ENCODE results near the gene TGFBI.

TGFBI gene

DNA sequence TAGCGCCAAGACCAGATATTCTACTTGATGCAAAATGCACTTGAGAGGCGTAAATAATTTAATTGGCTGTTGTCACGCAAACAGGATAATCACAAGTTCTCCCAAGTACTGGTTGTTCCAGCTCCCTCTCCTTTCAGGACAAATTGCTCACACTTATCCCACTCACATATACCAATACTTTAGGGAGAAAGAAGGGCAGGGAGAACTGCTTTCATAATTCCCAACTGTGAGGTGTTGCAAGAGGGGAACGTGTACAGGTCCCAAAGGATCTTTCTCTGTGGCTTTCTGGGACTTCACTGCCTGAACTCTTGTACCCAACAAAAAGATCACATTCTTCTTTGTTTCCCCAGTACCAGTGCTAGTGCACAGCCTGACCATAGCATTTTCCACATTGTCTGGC is 21.5 kb upstream of the TGFBI start:
- DNase-seq (ENCODE audit: low read depth), result no peak
- TF ChIP-seq, protein P1, sequence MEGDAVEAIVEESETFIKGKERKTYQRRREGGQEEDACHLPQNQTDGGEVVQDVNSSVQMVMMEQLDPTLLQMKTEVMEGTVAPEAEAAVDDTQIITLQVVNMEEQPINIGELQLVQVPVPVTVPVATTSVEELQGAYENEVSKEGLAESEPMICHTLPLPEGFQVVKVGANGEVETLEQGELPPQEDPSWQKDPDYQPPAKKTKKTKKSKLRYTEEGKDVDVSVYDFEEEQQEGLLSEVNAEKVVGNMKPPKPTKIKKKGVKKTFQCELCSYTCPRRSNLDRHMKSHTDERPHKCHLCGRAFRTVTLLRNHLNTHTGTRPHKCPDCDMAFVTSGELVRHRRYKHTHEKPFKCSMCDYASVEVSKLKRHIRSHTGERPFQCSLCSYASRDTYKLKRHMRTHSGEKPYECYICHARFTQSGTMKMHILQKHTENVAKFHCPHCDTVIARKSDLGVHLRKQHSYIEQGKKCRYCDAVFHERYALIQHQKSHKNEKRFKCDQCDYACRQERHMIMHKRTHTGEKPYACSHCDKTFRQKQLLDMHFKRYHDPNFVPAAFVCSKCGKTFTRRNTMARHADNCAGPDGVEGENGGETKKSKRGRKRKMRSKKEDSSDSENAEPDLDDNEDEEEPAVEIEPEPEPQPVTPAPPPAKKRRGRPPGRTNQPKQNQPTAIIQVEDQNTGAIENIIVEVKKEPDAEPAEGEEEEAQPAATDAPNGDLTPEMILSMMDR (conservative IDR thresholded peaks at IDR 0.05; ENCODE audit: low read depth, low read length), result no peak

DNA sequence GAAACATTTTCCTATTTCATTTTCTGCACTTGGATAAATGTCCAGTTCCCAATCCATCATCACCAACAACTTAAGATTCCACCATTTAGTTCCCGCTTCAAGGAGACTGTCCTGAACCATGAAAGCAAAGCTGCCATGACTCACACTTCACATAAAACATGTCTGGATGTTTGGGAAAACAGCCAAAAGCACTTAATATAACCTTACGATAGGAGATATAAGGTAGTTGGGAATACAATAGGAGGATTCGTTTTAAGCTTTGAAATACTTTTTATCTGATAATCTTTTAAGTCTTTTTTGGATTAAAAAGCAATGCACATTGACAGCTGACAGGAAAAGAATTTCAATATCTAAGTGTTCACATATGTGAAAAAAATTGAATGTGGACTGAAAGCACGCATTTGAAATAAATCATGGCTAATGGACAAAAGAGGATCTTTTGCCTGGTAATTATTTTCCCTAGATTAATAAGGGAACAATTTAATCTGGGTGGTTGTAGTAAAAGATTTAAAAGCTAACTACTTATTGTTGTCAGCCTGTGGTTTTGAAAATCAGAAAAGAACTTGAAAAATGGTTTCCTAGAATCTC is 17.3 kb upstream of the TGFBI start:
- H3K4me3 ChIP-seq (ENCODE audit: low read length), result no peak overlapping the region
- peak; percentile 77 for DNase-seq (ENCODE audit: low read depth)
- TF ChIP-seq, protein P1 (conservative IDR thresholded peaks at IDR 0.05; ENCODE audit: low read depth, low read length), result no peak

More for the DNA sequence above, 21.5 kb upstream of the TGFBI start:
- no peak overlapping the region for H3K4me3 ChIP-seq (ENCODE audit: low read length)

DNA sequence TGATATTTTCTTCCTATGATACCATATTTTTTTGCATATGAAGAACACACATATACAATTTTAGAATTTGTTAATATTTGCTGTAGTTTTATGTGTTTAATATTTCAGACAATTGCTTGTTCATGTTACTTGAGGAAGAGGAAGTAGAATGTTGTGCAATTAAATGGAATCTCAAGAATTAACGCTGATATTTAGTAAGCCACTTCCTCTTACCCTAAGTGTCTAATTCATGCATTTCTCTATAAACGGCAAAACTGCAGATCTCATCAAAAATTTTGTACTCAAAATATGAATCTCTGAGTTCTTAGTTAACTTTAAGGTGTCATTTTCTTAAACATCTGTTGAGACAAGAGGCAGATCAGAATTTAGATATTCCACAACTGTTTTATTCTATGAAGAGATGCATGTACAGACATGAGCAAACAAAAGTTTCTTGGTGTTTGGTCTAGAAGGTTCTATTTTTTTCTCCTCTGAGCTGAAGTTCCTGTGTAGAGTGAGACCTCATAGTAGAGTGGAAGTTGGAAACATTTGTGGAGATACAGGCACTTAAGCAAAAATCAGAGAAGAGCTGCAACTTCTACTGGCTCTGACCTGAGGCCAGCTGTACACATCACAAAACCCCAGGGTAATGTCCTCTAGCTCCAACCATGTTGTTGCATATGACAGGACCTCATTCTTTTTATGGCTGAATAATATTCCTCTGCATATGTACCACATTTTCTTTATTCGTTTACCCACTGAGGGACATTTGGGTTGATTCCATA is 16.6 kb upstream of the TGFBI start:
- DNase-seq (ENCODE audit: low read depth), result peak; percentile 46
- TF ChIP-seq, protein P1 (conservative IDR thresholded peaks at IDR 0.05; ENCODE audit: low read depth, low read length), result no peak
- H3K4me3 ChIP-seq (ENCODE audit: low read length), result no peak overlapping the region

DNA sequence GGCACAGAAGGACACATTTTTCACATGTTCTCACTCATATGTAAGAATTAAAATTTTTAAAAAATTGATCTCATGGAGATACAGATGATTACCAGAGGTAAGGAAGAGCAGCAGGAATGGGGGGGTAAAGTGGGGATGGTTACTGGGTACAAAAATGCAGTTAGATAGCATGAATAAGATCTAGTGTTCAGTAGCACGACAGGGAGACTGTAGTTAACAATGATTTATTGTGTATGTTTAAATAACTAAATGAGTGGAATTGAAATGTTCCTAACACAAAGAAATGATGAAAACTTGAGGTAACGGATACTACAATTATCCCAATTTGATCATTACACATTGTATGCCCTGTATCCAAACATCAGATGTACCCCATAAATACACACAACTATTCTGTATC is 15.2 kb upstream of the TGFBI start:
- no peak overlapping the region for H3K4me3 ChIP-seq (ENCODE audit: low read length)
- DNase-seq (ENCODE audit: low read depth), result no peak
- TF ChIP-seq, protein P1 (conservative IDR thresholded peaks at IDR 0.05; ENCODE audit: low read depth, low read length), result no peak

DNA sequence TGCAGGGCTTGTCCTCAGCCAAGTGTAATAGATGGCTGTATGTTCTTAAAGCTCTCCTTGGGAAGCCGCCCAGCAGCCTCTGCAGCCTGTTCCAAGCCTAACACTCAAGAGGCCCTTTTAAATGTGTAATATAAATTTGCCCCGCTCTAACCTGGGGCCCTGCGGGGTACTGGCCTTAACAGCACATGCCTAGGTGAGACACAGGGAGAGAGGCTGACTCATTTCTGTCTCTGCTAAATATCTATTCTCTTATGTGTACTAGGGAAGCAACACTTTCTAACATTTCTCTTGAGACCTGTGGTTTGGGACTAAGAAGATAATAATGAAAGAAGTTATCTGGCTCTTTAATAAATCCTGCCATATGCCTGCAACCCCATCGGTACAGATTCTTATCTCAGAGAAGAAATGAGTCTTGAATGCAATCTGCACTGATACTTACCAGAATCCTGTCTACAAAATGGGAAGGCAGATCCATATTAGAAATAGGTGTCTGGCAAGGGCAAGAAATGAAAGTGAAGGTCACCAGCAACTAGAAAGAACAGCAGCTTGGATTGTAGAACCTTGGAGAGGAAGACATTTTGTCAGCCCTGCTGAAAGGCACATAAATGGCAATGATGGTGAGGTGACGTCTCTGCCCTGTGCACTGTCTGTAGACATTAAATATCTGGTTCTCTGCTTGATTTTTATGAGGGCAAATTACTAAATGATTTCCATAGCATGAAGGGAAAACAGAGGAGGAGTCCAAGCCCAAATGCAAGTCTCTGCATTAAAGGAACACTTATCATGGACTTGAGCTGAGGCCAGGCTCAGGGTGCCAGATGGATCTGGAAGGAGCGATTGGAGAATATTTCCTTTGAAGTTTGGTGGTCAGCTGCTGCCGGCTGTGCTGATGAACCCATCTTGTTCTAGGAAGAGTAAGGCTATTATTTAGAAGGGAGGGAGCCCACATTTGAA is 14.5 kb upstream of the TGFBI start:
- no peak for DNase-seq (ENCODE audit: low read depth)
- no peak overlapping the region for H3K4me3 ChIP-seq (ENCODE audit: low read length)
- TF ChIP-seq, protein P1 (conservative IDR thresholded peaks at IDR 0.05; ENCODE audit: low read depth, low read length), result no peak

DNA sequence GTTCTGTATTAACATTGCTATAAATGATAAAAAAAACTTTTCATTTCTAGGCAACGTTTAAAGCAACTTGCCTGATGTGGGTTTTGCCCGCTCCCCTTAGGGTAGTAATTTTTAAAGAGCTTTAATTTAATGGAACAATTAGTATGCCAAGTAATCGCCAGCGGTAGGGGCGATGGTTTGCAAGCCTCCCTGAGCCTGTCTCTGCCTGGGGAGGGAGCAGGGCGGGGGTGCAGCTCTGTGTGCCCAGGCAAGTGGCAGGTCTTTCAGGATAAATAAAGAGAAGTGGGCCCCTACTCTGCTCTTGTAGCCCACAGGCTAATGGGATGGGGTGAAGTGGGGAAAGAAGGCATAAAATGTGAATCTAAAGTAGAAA is 13.8 kb upstream of the TGFBI start:
- DNase-seq (ENCODE audit: low read depth), result no peak
- TF ChIP-seq, protein P1 (conservative IDR thresholded peaks at IDR 0.05; ENCODE audit: low read depth, low read length), result no peak
- no peak overlapping the region for H3K4me3 ChIP-seq (ENCODE audit: low read length)
